Neural cell (in vitro differentiated cells): ENCODE data around the gene PTTG1IP2.

Experiments
- CTCF ChIP-seq: fragments of 450-650 bp; IDR thresholded peaks from 2 replicates; pipeline ENCODE4 v1.5.1; 2014; ENCODE audit warnings: antibody characterized with exemption, mild to moderate bottlenecking, moderate library complexity; ENCODE audit not compliant: poor library complexity, severe bottlenecking
- EP300 ChIP-seq: fragments of 450-650 bp; conservative IDR thresholded peaks from 2 replicates; pipeline ENCODE4 v1.6.1; 2014; ENCODE audit warnings: antibody characterized with exemption, mild to moderate bottlenecking, moderate library complexity; ENCODE audit not compliant: poor library complexity, severe bottlenecking
- EZH2 ChIP-seq: fragments of 200-600, 300-800 bp; shearing (Covaris generic), sonication (generic); IDR thresholded peaks from 2 replicates; pipeline ENCODE4 v1.6.1; 2014; ENCODE audit warnings: antibody characterized with exemption, low read length, borderline replicate concordance, mild to moderate bottlenecking; ENCODE audit not compliant: insufficient read depth, poor library complexity, severe bottlenecking
- POLR2AphosphoS5 ChIP-seq: IDR thresholded peaks from 2 replicates; pipeline ENCODE4 v1.6.1; 2012
- RAD21 ChIP-seq: fragments of 450-650 bp; conservative IDR thresholded peaks from 2 replicates; pipeline ENCODE4 v1.6.1; 2014; ENCODE audit warnings: antibody characterized with exemption, mild to moderate bottlenecking, moderate library complexity
- TAF1 ChIP-seq: IDR thresholded peaks from 2 replicates; pipeline ENCODE4 v1.6.1; 2012; ENCODE audit warnings: low read depth
- TF ChIP-seq, protein P1 (sequence below): IDR thresholded peaks from 2 replicates; pipeline ENCODE4 v1.6.1; 2012; ENCODE audit warnings: borderline replicate concordance

- TF ChIP-seq EZH2 (no peak), CTCF (no peak), POLR2AphosphoS5 (no peak), EP300 (no peak), TAF1 (no peak), RAD21 (no peak)
- TF ChIP-seq, protein P1, sequence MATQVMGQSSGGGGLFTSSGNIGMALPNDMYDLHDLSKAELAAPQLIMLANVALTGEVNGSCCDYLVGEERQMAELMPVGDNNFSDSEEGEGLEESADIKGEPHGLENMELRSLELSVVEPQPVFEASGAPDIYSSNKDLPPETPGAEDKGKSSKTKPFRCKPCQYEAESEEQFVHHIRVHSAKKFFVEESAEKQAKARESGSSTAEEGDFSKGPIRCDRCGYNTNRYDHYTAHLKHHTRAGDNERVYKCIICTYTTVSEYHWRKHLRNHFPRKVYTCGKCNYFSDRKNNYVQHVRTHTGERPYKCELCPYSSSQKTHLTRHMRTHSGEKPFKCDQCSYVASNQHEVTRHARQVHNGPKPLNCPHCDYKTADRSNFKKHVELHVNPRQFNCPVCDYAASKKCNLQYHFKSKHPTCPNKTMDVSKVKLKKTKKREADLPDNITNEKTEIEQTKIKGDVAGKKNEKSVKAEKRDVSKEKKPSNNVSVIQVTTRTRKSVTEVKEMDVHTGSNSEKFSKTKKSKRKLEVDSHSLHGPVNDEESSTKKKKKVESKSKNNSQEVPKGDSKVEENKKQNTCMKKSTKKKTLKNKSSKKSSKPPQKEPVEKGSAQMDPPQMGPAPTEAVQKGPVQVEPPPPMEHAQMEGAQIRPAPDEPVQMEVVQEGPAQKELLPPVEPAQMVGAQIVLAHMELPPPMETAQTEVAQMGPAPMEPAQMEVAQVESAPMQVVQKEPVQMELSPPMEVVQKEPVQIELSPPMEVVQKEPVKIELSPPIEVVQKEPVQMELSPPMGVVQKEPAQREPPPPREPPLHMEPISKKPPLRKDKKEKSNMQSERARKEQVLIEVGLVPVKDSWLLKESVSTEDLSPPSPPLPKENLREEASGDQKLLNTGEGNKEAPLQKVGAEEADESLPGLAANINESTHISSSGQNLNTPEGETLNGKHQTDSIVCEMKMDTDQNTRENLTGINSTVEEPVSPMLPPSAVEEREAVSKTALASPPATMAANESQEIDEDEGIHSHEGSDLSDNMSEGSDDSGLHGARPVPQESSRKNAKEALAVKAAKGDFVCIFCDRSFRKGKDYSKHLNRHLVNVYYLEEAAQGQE: no peak
Measured at GRCh38 chr7:90472805-90473540, 3.5 kb downstream of the PTTG1IP2 start.
